ENCODE results near the gene SLC39A11. TPM values are rescaled to one million over a fixed set of nuclear protein-coding genes. Genes with fewer than 3 reads are reported as not detected.

The SLC39A11 gene
- total and polyA plus RNA-seq, 2 of the 13 experiments (the other 11 are each of a cell fraction or from before 2014, with no cell fraction given), result 17.2 to 31.5 TPM

- TF ChIP-seq ARID4A (CRISPR knock-in tag; IDR thresholded peaks at IDR 0.05; ENCODE audit: borderline replicate concordance) (no peak), MYC (CRISPR knock-in tag; IDR thresholded peaks at IDR 0.05; ENCODE audit: borderline replicate concordance) (no peak), MYPOP (CRISPR knock-in tag; IDR thresholded peaks at IDR 0.05) (peak; percentile 61; the same call in 1 of the 2 replicates), FOXP4 (CRISPR knock-in tag; IDR thresholded peaks at IDR 0.05) (0 out of 2 replicates have a peak, but pooled peaks have one; percentile 14), ZNF256 (CRISPR knock-in tag; conservative IDR thresholded peaks at IDR 0.05) (no peak), HCFC1 (IDR thresholded peaks at IDR 0.05; ENCODE audit: low read depth, low read length) (no peak), HNRNPH1 (optimal IDR thresholded peaks at IDR 0.05; ENCODE audit: low read depth, low read length) (no peak), ELF3 (CRISPR knock-in tag; IDR thresholded peaks at IDR 0.05) (0 out of 2 replicates have a peak, but pooled peaks have one; percentile 11), ZNF556 (CRISPR knock-in tag; IDR thresholded peaks at IDR 0.05; ENCODE audit: borderline replicate concordance) (no peak), FOXK2 (IDR thresholded peaks at IDR 0.05) (no peak), HNRNPUL1 (IDR thresholded peaks at IDR 0.05; ENCODE audit: low read depth, low read length) (no peak)
- TF ChIP-seq, protein P1, sequence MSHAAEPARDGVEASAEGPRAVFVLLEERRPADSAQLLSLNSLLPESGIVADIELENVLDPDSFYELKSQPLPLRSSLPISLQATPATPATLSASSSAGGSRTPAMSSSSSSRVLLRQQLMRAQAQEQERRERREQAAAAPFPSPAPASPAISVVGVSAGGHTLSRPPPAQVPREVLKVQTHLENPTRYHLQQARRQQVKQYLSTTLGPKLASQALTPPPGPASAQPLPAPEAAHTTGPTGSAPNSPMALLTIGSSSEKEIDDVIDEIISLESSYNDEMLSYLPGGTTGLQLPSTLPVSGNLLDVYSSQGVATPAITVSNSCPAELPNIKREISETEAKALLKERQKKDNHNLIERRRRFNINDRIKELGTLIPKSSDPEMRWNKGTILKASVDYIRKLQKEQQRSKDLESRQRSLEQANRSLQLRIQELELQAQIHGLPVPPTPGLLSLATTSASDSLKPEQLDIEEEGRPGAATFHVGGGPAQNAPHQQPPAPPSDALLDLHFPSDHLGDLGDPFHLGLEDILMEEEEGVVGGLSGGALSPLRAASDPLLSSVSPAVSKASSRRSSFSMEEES (CRISPR knock-in tag; IDR thresholded peaks at IDR 0.05), result no peak
- TF ChIP-seq, protein P2, sequence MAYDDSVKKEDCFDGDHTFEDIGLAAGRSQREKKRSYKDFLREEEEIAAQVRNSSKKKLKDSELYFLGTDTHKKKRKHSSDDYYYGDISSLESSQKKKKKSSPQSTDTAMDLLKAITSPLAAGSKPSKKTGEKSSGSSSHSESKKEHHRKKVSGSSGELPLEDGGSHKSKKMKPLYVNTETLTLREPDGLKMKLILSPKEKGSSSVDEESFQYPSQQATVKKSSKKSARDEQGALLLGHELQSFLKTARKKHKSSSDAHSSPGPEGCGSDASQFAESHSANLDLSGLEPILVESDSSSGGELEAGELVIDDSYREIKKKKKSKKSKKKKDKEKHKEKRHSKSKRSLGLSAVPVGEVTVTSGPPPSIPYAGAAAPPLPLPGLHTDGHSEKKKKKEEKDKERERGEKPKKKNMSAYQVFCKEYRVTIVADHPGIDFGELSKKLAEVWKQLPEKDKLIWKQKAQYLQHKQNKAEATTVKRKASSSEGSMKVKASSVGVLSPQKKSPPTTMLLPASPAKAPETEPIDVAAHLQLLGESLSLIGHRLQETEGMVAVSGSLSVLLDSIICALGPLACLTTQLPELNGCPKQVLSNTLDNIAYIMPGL (CRISPR knock-in tag; IDR thresholded peaks at IDR 0.05; ENCODE audit: borderline replicate concordance in 1 of 2, low read depth in 1 of 2), result no peak
Observed at GRCh38 chr17:72858826-72859495, 233.5 kb downstream of the SLC39A11 start (continued).

Measured in HepG2 (cell line).